GM21390 (cell line): Measurements from ENCODE around the gene BRD7.

Source experiments
- ATAC-seq: cut with Tn5 transposase; IDR thresholded peaks from one replicate; pipeline ENCODE4 v1.9.1; 2021; ENCODE audit not compliant: unreplicated experiment

Gene BRD7

GRCh38 chr16:50390371-50390771, 21.6 kb upstream of the BRD7 start:
- no peak for ATAC-seq

- ATAC-seq: no peak
Measured at GRCh38 chr16:50389900-50390299, 21.1 kb upstream of the BRD7 start.

DNA sequence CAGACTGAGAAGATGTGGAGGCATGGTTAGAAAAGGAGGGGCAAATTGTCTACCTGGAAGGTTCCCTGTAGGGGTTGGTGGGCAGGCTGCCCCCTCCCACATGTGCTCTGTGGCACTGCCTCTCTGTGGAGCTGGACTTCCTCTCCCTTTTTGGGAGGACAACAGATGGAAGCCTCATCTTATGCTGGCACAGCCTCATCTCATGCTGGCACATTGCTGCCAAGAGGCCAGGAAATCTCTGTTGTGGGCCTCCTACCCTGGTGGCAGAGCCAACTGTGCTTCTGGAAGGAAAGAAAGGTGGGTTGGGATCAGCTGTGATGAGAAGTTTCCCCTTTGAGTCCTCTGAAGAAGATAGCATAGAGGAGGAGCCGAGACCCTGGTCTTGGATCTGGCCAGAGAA, 19.7 kb upstream of the BRD7 start:
- ATAC-seq: no peak

- ATAC-seq: no peak
Measured at GRCh38 chr16:50386774-50387173, 18.0 kb upstream of the BRD7 start.

GRCh38 chr16:50386139-50386538, 17.4 kb upstream of the BRD7 start:
- ATAC-seq: no peak

DNA sequence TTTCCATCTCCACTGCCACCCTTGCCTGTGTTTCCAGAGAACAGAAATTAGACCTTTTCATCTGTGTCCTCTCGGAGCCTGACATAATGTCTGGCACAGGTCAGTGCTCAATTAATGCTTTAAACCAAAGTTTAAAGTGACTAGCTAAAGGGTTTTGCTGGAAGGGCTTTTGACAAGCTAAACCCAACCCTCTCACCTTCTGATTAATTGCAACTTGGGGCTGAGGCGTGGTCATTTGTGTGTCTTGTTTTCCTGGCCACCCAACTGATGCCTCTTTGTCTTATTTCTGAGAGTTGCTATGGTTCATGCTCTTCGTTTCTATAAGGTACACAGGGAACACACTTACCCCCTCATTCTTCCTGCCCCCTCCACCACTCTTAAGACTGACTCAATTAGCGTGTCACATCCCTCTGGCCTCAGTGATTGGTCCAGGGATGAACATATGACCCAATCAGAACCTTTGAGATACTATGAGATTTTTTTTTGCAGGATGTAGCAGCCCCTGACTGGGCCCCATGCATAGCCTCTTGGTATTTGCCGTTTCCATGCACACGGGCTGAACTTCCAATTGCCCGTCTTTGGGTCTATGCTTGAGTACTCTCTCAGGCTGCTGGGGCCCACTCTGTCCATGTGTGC, 15.8 kb upstream of the BRD7 start:
- ATAC-seq: no peak

DNA sequence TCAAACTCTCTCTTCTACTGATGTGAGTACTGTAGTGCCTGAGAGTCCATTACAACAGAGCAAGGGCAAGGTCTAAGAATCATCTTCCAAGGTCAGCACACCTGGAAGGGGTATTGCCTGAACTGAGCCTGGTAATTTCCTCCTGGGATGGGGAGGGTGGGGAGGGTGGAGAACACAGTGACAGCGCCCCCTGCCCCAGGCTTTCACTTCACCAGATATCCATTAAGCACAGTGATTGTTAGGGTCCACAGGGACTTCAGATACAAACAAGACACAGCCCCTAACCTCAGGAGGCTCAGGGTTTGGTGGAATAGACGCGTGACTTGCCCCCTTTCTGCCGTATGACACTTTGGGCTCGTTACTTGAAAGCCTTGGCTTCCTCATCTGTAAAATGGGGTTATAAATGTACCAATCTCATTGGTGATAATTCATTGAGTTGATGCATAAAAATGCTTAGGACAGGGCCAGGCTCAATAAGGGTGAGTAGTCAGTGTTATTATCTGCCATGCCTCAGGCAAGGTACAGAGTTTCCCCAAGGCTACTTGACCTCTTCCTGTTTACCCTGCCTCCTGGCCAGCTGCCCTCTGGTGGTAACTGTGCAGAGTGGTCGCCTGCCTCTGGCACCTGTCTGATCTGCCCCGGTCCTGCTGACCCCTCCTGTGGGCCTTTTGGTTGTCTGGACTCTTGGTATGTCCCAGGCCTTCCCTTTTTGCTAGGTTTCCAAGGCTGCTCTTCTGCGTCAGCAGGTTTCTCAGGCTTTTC, 13.1 kb upstream of the BRD7 start:
- ATAC-seq: no peak

DNA sequence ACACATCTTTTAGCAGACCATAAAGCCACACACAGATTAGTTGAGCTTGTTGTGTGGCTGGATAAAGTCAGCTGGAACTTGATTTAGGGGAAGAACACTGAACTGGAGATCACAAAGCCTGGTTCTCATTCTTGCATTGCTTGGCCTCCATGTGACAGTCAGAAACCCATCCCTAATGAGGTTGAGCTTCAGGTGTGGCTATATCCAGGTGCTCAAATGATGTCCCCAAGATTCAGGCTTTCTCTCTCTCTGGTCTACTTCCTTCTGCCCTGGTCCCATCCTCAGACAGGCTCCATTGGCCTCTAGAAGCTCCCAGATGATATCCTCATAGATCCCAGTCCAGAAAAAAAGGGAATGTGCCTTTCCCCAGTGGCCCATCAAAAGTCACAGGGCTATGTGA, 9.6 kb upstream of the BRD7 start:
- no peak for ATAC-seq

DNA sequence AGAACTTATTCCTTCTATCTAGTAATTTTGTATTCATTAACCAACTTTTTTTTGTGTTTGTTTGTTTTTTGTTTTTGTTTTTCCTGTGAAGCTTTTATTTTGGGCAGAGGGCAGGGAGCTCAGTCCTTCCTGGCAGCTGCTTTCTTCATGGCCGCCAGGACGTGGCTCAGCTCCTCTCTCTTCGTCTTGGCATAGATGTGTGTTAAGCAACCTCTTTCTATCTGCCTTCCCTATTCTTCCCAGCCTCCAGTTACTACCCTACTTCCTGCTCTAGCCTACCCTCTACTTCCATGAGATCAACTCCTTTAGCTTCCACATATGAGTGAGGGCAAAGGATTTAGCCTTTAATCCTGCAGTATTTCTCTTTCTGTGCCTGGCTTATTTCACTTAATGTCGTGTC, 8.2 kb upstream of the BRD7 start:
- ATAC-seq: no peak

DNA sequence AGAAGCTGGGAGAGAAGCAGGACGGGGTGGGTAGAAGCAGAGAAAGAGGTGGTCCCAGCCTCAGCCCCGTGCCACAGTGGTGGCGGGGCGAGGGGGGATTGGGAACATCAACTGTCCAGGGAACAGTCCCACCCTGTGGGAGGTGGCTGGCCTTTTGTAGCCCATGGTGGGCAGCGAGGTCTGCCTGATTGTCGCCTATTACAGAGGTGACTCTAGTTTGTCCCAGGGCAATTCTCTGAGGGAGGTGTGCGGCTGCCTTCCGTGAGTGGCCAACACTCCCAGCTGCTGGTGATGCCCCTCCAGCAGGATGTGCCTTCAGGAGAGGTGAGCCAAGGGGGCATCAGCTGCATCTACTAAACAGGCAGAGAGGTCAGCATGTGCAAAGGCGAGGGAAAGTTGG, 5.0 kb upstream of the BRD7 start:
- ATAC-seq: no peak

DNA sequence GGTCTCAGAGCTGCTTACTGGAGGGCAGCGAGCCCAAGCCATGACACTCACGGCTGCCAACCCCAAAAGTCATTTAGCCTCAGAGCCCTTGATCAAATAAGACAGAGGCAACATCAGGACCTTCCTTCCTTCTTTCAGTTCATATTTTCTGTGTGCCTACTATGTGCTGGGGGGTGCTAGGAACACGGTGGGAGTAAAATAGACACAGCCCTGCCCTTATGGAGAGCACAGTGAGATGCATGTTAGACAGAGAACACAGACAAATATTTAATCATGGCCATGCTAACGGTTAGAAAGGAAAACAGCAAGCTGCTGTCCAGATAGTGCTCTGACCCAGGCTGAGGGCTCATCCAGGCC, 4.5 kb upstream of the BRD7 start:
- no peak for ATAC-seq

GRCh38 chr16:50372611-50373344, 4.0 kb upstream of the BRD7 start:
- ATAC-seq: no peak

GRCh38 chr16:50371936-50372595, 3.3 kb upstream of the BRD7 start:
- no peak for ATAC-seq

DNA sequence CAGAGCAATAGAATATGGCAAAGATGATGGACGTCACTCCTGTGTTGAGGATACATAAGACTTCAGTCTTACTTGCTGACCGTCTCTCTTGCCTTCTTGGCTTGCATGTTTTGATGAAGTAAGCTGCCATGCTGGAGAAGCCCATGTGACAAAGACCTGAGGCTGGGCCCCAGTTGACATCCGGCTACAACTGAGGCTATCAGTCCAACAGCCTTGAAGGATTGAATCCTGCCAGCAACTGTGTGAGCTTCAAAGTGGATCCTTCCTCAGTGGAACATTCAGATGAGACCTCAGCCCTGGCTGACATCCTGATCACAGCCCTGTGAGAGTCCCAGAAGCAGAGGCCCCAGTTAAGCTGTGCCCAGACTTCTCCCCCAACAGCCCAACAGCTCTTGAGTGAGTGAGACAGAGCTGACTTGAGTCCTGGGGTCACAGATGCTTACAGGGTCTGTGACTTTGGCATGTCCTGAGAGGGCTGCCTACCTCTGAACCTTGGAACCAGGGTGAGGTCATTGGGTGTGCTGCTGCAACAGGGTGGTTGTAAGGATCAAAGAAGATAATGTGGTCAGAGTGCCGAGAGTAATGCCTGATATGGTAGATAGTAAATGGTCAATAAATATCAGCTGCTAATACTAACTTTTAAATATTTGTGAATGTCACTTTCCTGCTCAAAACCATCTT, 2.4 kb upstream of the BRD7 start:
- ATAC-seq: no peak

GRCh38 chr16:50369133-50369804, 481 bp upstream of the BRD7 start:
- ATAC-seq: no peak

- ATAC-seq: no peak
Measured at GRCh38 chr16:50367777-50368409, 895 bp downstream of the BRD7 start.

- ATAC-seq: no peak
Measured at GRCh38 chr16:50365791-50366575, 2.8 kb downstream of the BRD7 start.

DNA sequence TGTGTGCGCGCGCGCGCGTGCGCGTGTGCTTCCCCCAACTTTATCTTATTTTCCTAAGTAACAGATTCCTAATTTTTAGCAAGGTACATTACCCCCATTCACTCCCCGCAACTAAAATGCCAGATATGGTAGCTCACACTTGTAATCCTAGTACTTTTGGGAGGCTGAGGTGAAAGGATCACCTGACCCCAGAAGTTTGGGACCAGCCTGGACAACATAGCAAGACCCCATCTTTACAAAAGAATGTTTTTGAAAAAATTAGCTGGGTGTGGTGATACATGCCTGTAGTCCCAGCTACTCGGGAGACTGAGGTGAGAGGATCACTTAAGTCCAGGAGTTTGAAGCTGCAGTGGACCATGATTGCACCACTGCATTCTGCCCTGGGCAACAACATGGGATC, 5.1 kb downstream of the BRD7 start:
- no peak for ATAC-seq

DNA sequence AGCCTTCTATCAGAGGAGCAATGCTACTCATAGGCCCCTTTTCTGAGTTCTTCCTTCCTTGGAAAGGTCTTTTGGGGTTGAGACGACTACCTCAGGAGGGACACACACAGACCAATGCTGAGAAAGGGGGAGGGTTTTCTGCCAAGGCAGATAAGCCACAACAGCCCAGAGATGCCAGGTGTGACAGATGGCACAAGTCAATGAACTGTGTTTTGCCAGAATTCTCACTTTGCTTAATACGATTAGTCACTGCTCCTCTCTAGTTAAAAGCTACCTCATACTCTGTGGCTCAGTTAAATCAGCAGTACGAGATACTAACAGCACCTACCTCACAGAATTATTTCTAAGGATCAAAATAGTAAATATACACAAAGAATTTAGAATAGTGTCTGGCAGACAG, 8.0 kb downstream of the BRD7 start:
- ATAC-seq: no peak
